DMS 273 (cell line): ENCODE results near the gene GTPBP6.
"Not testable (repeated sequence)": the region's sequence is repeated elsewhere in the genome, so short reads cannot be mapped to it uniquely, and the experiment has no call there.

Experiments
- DNase-seq: peaks from one replicate; lab custom pipeline; 2025; ENCODE audit not compliant: unreplicated experiment; lab: John Stamatoyannopoulos, UW

The GTPBP6 gene

GRCh38 chrX:317424-318067, 1.1 kb downstream of the GTPBP6 start:
- DNase-seq: no peak

GRCh38 chrX:316351-317325, 2.0 kb downstream of the GTPBP6 start:
- DNase-seq: no peak

GRCh38 chrX:314781-315595, 3.6 kb downstream of the GTPBP6 start:
- no peak for DNase-seq

- DNase-seq: no peak
Observed at GRCh38 chrX:314049-314448, 4.5 kb downstream of the GTPBP6 start.

- DNase-seq: no peak
Observed at GRCh38 chrX:313546-313945, 5.0 kb downstream of the GTPBP6 start.

GRCh38 chrX:312621-313331, 5.8 kb downstream of the GTPBP6 start:
- no peak for DNase-seq

GRCh38 chrX:311156-312129, 7.2 kb downstream of the GTPBP6 start:
- DNase-seq: no peak

- no peak for DNase-seq
Observed at GRCh38 chrX:310621-311155, 7.9 kb downstream of the GTPBP6 start.

GRCh38 chrX:308821-309520, 9.6 kb downstream of the GTPBP6 start:
- no peak for DNase-seq

GRCh38 chrX:307261-308111, 11.1 kb downstream of the GTPBP6 start:
- DNase-seq: no peak

GRCh38 chrX:306614-307251, 11.9 kb downstream of the GTPBP6 start:
- DNase-seq: not testable (repeated sequence)

- not testable (repeated sequence) for DNase-seq
Observed at GRCh38 chrX:305781-306613, 12.6 kb downstream of the GTPBP6 start.

- DNase-seq: no peak
Observed at GRCh38 chrX:302975-303374, 15.6 kb downstream of the GTPBP6 start.

GRCh38 chrX:300334-300733, 18.3 kb downstream of the GTPBP6 start:
- DNase-seq: no peak

GRCh38 chrX:298993-299392, 19.6 kb downstream of the GTPBP6 start:
- no peak for DNase-seq

GRCh38 chrX:295136-295535, 23.5 kb downstream of the GTPBP6 start:
- no peak for DNase-seq
